Activated CD4-positive, alpha-beta memory T cell treated with anti-CD3 and anti-CD28 coated beads for 36 hours (primary cell): ENCODE data around the gene LYSMD1. TPM values are rescaled to one million over a fixed set of nuclear protein-coding genes. Genes with fewer than 3 reads are reported as not detected.

Experiments
- CTCF ChIA-PET: fragments of 350-600 bp; sonication (Branson Sonifier 250); formaldehyde crosslinking; loops from one replicate; lab custom pipeline; 2021; ENCODE audit warnings: antibody characterized with exemption, inconsistent platforms; lab: Charles Lee
- POLR2A ChIA-PET: fragments of 350-600 bp; sonication (Branson Sonifier 250); formaldehyde crosslinking; loops from one replicate; lab custom pipeline; 2021; ENCODE audit warnings: antibody characterized with exemption; lab: Charles Lee
- DNase-seq: peaks from one replicate; pipeline ENCODE4 v3.0.0-alpha.2; 2020
- H3K27ac Mint-ChIP-seq: one replicate; pipeline ENCODE4 v1.8.0; 2021; ENCODE audit warnings: mixed read lengths
- H3K27me3 Mint-ChIP-seq: one replicate; pipeline ENCODE4 v1.8.0; 2021; ENCODE audit warnings: mixed read lengths
- H3K36me3 Mint-ChIP-seq: one replicate; pipeline ENCODE4 v1.8.0; 2021; ENCODE audit warnings: mixed read lengths
- H3K4me1 Mint-ChIP-seq: one replicate; pipeline ENCODE4 v1.8.0; 2021; ENCODE audit warnings: low read depth, mixed read lengths
- H3K4me3 Mint-ChIP-seq: one replicate; pipeline ENCODE4 v1.8.0; 2021; ENCODE audit warnings: mild to moderate bottlenecking, mixed read lengths
- H3K9me3 Mint-ChIP-seq: one replicate; pipeline ENCODE4 v1.8.0; 2021; ENCODE audit warnings: mixed read lengths
- intact Hi-C: fragments of 100-400 bp; cut with micrococcal nuclease; formaldehyde crosslinking; loops from one replicate; pipeline ENCODE4 v1.15.1; 2023
- total RNA-seq, 2 experiments: library from RNA; stranded (reverse); gene quantifications; one replicate each; pipeline ENCODE4 v1.2.3, GENCODE V29; 2021

The LYSMD1 gene
- total RNA-seq, 2 experiments from 2014 or later: 1.8 to 2.6 TPM

DNA sequence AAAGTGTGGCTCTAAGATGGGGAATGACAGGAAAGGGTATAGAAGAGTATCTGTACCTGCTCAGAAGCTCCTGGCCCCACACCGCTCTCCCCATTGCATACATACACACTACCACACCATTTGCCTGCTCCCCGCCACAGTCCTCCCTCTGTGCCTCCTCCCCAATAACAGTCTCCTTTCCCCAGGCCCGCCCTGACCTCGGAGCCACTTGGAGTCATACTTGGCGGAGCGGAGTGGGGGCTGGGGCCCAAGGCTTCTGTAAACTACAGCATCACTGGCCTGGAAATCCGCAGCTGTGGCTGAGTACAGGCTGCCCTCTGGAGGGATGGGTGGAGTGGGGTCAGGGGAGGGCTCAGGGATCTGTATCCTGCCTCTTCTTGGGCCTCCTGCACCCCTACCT lies 27.9 kb downstream of the LYSMD1 start:
- no peaks in the 10 kb centered on the region for H3K36me3 Mint-ChIP-seq
- H3K27ac Mint-ChIP-seq: no peak overlapping the region
- H3K4me3 Mint-ChIP-seq: no peak overlapping the region
- ChIA-PET POLR2A (no interaction called here), CTCF (interaction anchor here (1.0 kb wide), 1 partner anchor 38 kb away, joined by 4 read pairs; no protein-coding TSS in a partner anchor)
- intact Hi-C loops: no loop called here
- no peaks in the 10 kb centered on the region for H3K27me3 Mint-ChIP-seq
- H3K4me1 Mint-ChIP-seq: no peaks in the 10 kb centered on the region
- no peak for DNase-seq
- H3K9me3 Mint-ChIP-seq: no peaks in the 10 kb centered on the region

DNA sequence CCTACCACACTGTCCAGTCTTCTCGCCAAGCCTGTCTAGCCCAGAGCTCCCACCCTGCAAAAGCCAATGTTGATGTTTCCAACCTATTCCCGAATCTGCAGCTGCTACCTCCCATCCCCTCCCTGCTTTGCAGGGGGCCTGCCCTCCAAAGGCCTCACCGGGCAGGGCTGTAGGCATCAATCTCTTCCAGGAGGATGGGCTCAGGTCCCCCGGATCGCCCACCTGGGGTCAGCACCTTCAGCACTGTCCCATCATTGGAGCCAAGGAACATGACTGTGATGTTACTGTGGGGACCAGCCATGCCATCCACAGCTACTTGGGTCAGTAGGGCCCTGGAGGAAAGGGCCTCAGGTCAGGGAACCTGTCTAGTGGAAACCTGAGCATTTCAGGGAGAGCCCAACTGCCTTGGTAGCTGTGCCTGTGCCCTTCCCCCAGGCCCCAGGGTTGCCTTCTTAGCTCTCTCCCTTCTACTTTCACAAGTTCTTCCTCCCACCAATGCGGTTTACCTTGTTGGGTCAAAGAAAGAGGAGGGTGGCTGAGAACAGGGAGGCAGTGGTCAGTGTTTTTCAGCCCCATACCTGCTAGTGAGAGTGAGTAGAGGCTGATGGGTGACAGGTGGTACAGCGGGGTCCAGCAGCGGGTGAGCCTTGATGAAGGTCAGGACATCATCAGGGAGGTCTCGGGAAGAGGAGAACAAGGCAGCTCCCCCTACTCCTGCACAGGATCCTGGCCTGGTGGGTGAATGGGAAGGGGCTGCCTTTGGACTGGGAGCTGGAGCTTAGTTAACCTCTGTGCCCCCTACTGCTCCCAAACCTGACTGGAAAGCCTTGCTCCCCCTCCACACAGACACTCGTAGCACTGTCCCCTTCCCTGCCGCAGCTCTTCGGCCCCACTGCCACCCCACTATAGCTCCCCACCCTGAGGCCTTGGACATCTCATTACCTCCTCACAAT lies 30.0 kb downstream of the LYSMD1 start:
- intact Hi-C loops: no loop called here

DNA sequence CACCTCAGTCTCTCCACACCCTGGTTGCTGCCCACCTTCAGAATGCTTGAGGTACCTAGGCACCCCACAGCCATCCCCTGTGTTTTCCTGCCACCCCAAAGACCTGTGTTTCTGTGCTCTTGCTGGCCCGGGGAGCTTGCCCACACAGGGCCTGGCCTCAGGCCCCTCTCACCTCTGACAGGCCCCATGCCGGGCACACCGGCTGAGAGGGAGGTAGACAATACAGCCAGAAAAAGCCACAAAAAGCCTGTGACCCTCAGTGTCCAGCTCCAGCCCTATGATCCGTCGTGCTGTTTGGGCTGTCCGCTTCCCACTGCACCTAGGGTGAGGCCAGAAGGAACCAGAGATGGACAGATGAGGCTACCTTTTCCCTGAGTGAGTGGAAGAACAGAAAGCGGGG lies 30.7 kb downstream of the LYSMD1 start:
- H3K27me3 Mint-ChIP-seq: peaks cover 4% of the 10 kb centered on the region
- no peaks in the 10 kb centered on the region for H3K36me3 Mint-ChIP-seq
- H3K4me1 Mint-ChIP-seq: peaks cover 13% of the 10 kb centered on the region
- no peak overlapping the region for H3K4me3 Mint-ChIP-seq
- ChIA-PET POLR2A (no interaction called here), CTCF (interaction anchor here (0.6 to 1.4 kb wide), 4 partner anchors 22 to 644 kb away, joined by 5 to 8 read pairs (median 7); partner anchors contain the start of gene TNFAIP8L2)
- H3K27ac Mint-ChIP-seq: no peak overlapping the region
- intact Hi-C loops: no loop called here
- H3K9me3 Mint-ChIP-seq: no peaks in the 10 kb centered on the region
- no peak for DNase-seq

More for the DNA sequence above, 30.0 kb downstream of the LYSMD1 start:
- no peak for DNase-seq
- H3K27ac Mint-ChIP-seq: no peak overlapping the region
- H3K36me3 Mint-ChIP-seq: no peaks in the 10 kb centered on the region
- ChIA-PET POLR2A (no interaction called here), CTCF (interaction anchor here (0.9 to 1.4 kb wide), 4 partner anchors 22 to 111 kb away, joined by 5 to 8 read pairs (median 6); partner anchors contain the start of gene TNFAIP8L2)
- no peak overlapping the region for H3K4me3 Mint-ChIP-seq
- H3K4me1 Mint-ChIP-seq: peaks cover 10% of the 10 kb centered on the region
- peaks cover 4% of the 10 kb centered on the region for H3K27me3 Mint-ChIP-seq
- no peaks in the 10 kb centered on the region for H3K9me3 Mint-ChIP-seq

DNA sequence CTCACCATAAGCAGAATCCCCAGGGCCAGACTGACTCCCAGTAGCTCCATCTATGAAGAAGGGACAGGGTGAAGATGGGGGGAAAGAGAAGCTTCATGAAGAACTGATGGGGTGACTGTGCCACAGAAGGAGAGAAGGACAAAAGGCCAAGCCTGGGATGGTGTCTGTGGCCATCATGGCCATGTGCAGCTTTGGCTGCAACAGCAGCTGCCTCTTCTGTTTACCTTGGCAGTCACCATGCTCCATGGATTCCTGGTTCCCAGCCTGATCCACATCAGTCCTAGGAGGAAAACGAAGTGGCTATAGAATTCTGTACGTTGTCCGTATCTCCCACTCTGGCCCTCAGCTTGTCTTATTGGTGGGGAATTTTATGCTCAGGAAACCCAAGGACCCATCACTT lies 31.3 kb downstream of the LYSMD1 start:
- Mint-ChIP-seq H3K36me3 (no peaks in the 10 kb centered on the region), H3K9me3 (no peaks in the 10 kb centered on the region), H3K4me3 (no peak overlapping the region), H3K27ac (no peak overlapping the region), H3K4me1 (peaks cover 13% of the 10 kb centered on the region), H3K27me3 (peaks cover 4% of the 10 kb centered on the region)
- CTCF ChIA-PET: interaction anchor here (1.4 kb wide), 1 partner anchor 34 kb away, joined by 8 read pairs; no protein-coding TSS in a partner anchor
- DNase-seq: no peak
- intact Hi-C loops: no loop called here
- POLR2A ChIA-PET: no interaction called here

DNA sequence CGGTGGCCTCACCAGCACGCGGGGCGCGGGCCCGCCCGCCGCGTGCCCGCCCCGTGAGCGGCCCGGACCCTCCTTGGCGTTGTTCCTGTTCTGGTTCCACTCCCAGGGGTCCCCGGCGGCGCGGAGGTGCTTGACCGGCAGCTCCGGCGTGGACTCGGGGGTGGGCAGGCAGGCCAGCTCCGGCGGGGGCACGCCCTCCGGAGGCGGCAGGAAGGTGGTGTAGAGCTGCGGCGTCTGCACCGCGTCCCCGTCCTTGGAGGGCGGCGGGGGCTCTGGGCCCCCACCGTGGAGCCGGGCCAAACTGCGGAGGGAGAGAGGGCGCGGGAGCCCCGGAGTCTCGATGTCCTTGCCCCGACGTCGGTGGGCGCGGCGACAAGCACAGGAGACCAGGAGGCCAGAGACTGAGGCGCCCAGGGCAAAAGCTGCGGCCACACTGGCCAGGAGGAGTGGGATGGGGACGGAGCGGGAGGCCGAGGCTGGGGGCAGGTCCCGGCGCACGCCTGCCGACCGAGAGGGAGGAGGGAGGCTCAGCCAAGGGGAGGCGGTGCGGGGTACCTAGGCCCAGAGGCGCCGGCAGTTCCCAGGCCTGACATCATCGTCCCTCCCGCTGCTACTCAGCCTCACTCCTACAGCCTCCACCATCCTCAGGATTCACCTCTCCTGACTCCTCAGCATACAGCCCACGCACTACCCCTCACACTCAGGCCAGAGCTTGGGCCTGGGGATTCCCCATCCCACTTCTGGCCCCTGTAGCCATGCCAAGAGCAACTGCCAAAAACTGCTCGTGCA lies 32.5 kb downstream of the LYSMD1 start:
- Mint-ChIP-seq H3K4me1 (peaks cover 13% of the 10 kb centered on the region), H3K27me3 (peaks cover 4% of the 10 kb centered on the region), H3K36me3 (no peaks in the 10 kb centered on the region), H3K9me3 (no peaks in the 10 kb centered on the region), H3K4me3 (no peak overlapping the region), H3K27ac (no peak overlapping the region)
- ChIA-PET POLR2A (no interaction called here), CTCF (no interaction called here)
- no peak for DNase-seq
- intact Hi-C loops: no loop called here

DNA sequence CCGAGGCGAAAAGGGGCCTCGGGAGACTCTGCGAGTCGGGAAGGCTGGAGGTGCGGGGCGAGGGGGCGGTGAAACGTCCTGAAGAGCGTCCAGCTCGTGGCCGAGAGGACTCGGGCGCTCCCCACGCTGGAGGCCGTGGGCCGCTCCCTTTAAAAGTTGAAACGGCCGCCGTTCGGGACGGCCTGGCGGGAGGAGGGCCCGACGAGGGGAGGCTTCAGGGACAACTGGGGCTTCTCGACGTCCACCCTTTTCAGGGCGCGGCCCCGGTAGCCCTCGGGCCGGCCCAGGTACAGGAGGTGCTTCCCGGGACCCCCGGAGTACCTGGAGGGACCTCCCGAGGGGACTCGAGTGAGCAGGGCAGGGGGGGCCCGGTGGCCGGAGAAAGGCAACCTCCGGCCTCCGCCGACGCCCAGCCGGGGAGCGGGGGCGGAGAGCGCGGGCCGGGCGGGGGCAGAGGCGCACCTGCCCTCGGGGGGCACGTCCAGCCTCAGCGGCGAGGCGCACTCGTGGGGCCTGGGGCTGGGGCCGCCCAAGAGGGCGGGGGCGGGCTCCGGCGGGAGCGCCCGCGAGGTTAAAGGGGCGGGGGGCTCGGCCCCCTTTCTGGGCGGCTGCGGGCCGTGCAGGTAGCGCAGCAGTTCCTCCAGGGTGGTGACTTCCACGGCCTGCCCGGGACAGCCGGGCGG lies 33.2 kb downstream of the LYSMD1 start:
- POLR2A ChIA-PET: no interaction called here

DNA sequence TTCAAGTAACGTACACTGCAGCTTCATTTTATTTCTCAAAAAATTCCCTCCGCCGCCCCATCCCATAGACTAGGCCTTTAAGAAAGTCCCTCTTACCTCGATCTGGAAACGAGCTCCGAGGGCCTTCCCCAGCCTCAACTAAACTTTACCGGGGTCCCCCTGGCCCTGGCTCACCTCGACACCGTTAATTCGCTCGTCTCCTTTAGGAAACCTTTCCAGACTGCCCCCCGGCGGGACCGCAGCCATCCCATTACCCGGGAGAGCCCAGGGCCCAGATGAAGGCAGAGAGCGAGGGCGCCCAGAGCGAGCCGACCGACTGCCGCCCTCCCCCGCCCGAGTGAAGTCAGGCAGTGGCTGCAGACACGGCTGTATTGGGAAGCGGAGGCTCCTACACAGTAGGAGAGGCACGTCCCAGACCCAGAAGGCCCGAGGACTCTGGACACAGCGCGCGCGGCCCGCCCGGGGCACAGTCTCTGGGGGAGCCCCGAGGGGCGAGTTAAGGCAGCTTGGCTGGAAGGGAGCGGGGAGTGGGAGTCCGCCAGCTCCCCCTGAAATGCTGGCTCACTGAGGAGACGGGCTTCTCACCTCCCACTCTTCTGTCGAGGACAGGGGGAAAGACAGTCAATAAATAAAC lies 33.9 kb downstream of the LYSMD1 start:
- H3K27ac Mint-ChIP-seq: no peak overlapping the region
- H3K9me3 Mint-ChIP-seq: no peaks in the 10 kb centered on the region
- H3K27me3 Mint-ChIP-seq: peaks cover 4% of the 10 kb centered on the region
- ChIA-PET POLR2A (interaction anchor here (0.7 to 1.6 kb wide), 4 partner anchors 9 to 58 kb away, joined by 3 to 7 read pairs (median 4); partner anchors contain the start of genes SEMA6C, TNFAIP8L2 and VPS72), CTCF (interaction anchor here (0.8 to 2.8 kb wide), 7 partner anchors 13 to 107 kb away, joined by 3 to 15 read pairs (median 4); partner anchors contain the start of genes C1orf56 and TNFAIP8L2)
- no peaks in the 10 kb centered on the region for H3K36me3 Mint-ChIP-seq
- intact Hi-C loops: no loop called here
- H3K4me3 Mint-ChIP-seq: peak overlapping the region; percentile 72
- no peak for DNase-seq
- peaks cover 13% of the 10 kb centered on the region for H3K4me1 Mint-ChIP-seq

More for the DNA sequence above, 33.2 kb downstream of the LYSMD1 start:
- peaks cover 13% of the 10 kb centered on the region for H3K4me1 Mint-ChIP-seq
- CTCF ChIA-PET: interaction anchor here (1.2 to 2.4 kb wide), 2 partner anchors 24 to 108 kb away, joined by 3 to 15 read pairs; partner anchors contain the start of gene TNFAIP8L2
- no peak overlapping the region for H3K27ac Mint-ChIP-seq
- intact Hi-C loops: no loop called here
- no peaks in the 10 kb centered on the region for H3K9me3 Mint-ChIP-seq
- H3K4me3 Mint-ChIP-seq: no peak overlapping the region
- H3K27me3 Mint-ChIP-seq: peaks cover 4% of the 10 kb centered on the region
- no peak for DNase-seq
- no peaks in the 10 kb centered on the region for H3K36me3 Mint-ChIP-seq

DNA sequence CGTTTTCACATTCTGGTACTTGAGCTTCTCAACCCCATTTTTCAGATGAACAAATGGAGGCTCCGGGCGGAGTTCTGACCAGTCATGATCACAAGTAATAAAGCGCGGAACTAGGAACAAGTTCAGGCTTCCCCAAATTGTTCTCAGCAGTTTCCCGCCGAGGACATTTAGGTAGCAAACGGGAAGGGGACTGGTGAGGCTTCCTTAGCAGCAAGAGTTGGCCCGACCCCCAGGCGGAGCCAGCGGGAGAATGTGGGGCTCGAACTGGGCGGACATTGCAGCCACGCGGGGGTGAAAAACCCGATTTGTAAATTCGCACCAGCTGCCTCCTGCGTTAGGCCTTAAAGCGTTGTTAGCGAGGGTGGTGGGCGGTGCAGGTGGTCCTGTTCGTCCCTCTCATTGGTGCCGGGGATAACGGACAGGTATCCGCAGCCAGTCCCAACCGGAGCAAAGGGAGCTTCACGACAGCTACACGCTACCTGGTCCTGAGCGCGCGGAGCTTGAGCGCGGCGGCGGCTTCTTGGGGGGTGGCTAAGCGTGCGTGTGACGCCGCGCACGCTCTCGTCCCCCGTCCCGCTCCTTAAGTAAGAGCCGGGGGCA lies 34.6 kb downstream of the LYSMD1 start:
- POLR2A ChIA-PET: interaction anchor here (0.7 to 1.6 kb wide), 4 partner anchors 10 to 58 kb away, joined by 3 to 7 read pairs (median 4); partner anchors contain the start of genes SEMA6C, TNFAIP8L2 and VPS72
- H3K27me3 Mint-ChIP-seq: peaks cover 4% of the 10 kb centered on the region

DNA sequence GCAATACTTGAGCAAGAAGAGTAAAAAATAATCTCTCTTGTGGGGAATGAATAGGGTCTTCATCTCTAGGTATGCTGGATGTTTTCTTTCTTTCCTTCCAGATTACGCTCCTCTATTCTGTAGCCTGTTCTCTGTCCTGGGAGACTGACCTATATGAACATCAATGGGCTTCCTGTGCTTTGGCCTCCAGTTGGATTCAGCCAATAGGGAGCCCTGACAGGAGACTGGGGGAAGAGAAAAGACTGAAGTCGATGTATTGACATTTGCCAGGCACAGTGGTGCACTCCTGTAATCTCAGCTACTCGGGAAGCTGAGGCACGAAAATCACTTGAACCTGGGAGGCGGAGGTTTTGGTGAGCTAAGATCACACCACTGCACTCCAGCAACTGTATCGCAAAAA lies 36.9 kb downstream of the LYSMD1 start:
- no peak overlapping the region for H3K4me3 Mint-ChIP-seq
- no peak for DNase-seq
- intact Hi-C loops: no loop called here
- no peak overlapping the region for H3K27ac Mint-ChIP-seq
- ChIA-PET CTCF (no interaction called here), POLR2A (interaction anchor here (0.6 kb wide), 1 partner anchor 765 kb away, joined by 4 read pairs; the partner anchor contains the start of gene RPRD2)
- H3K27me3 Mint-ChIP-seq: peaks cover 4% of the 10 kb centered on the region
- no peaks in the 10 kb centered on the region for H3K9me3 Mint-ChIP-seq
- peaks cover 4% of the 10 kb centered on the region for H3K36me3 Mint-ChIP-seq
- H3K4me1 Mint-ChIP-seq: peaks cover 15% of the 10 kb centered on the region

More for the DNA sequence above, 34.6 kb downstream of the LYSMD1 start:
- Mint-ChIP-seq H3K4me1 (peaks cover 13% of the 10 kb centered on the region), H3K36me3 (no peaks in the 10 kb centered on the region), H3K4me3 (peak overlapping the region; percentile 72), H3K27ac (no peak overlapping the region), H3K9me3 (no peaks in the 10 kb centered on the region)
- peak; percentile 90 for DNase-seq
- CTCF ChIA-PET: interaction anchor here (0.8 to 2.8 kb wide), 6 partner anchors 12 to 83 kb away, joined by 3 to 15 read pairs (median 4); partner anchors contain the start of genes C1orf56 and TNFAIP8L2
- intact Hi-C loops: no loop called here

DNA sequence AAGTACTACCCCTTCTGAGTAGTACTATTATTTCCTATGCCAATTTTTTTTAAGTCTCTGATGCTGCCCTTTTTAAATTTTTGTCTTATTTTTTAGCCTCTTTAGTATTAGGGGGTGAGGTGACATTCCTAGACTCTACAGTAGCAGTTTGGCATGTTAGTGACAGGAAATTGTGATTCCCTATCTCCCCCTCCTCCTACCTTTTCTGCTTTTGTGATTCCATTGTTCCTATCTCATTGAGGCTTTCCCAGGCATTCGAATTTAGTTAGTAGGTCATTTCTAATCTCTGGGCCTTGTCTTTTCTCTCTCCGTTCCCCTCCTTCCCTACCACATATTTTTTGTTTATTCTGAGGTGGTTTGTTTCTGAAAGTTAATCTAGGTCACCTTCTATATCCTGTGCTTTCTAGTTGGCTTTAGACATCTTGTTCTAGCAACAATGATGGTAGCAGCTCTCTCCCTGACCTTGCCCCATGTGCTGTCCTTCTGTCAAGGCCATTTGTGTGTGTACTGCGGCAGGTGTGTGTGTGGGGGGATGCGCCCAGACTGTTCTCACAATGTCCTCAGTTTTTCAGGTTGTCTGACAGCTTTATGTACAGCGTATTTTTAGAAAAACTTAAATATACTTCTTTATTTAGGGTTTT lies 40.8 kb downstream of the LYSMD1 start:
- Mint-ChIP-seq H3K4me1 (peaks cover 3% of the 10 kb centered on the region), H3K36me3 (peaks cover 4% of the 10 kb centered on the region), H3K27me3 (no peaks in the 10 kb centered on the region), H3K4me3 (no peak overlapping the region), H3K27ac (no peak overlapping the region), H3K9me3 (no peaks in the 10 kb centered on the region)
- ChIA-PET POLR2A (no interaction called here), CTCF (interaction anchor here (1.0 to 1.5 kb wide), 4 partner anchors 25 to 132 kb away, joined by 3 to 5 read pairs (median 4); no protein-coding TSS in a partner anchor)
- intact Hi-C loops: no loop called here
- no peak for DNase-seq
